Parathyroid adenoma (tissue), 2 donors: ENCODE measurements around the gene TECTA.
"Not testable (repeated sequence)": the region's sequence is repeated elsewhere in the genome, so short reads cannot be mapped to it uniquely, and the experiment has no call there.

Experiments
- H2AFZ ChIP-seq: fragments of 300-600 bp; sonication (generic); one replicate; pipeline ENCODE4 v1.7.0; 2017; ENCODE audit warnings: antibody characterized with exemption, mild to moderate bottlenecking
- H3K27ac ChIP-seq: fragments of 300-600 bp; sonication (generic); one replicate; pipeline ENCODE4 v1.7.0; 2017
- H3K27me3 ChIP-seq: fragments of 300-600 bp; sonication (generic); one replicate; pipeline ENCODE4 v1.7.0; 2017; ENCODE audit warnings: low read length; ENCODE audit not compliant: control insufficient read depth, insufficient read depth
- H3K36me3 ChIP-seq: fragments of 300-600 bp; sonication (generic); one replicate; pipeline ENCODE4 v1.7.0; 2017; ENCODE audit warnings: low read length; ENCODE audit not compliant: control insufficient read depth, insufficient read depth
- H3K4me1 ChIP-seq: fragments of 300-600 bp; sonication (generic); one replicate; pipeline ENCODE4 v1.7.0; 2017; ENCODE audit warnings: control low read depth
- H3K4me2 ChIP-seq: fragments of 300-600 bp; sonication (generic); one replicate; pipeline ENCODE4 v1.7.0; 2017; ENCODE audit warnings: low read length
- H3K4me3 ChIP-seq: fragments of 300-600 bp; sonication (generic); one replicate; pipeline ENCODE4 v1.7.0; 2017; ENCODE audit warnings: low read depth, low read length
- H3K79me2 ChIP-seq: fragments of 300-600 bp; sonication (generic); one replicate; pipeline ENCODE4 v1.7.0; 2017; ENCODE audit warnings: control low read depth
- H3K9ac ChIP-seq: fragments of 300-600 bp; sonication (generic); one replicate; pipeline ENCODE4 v1.7.0; 2017; ENCODE audit warnings: mild to moderate bottlenecking
- H3K9me3 ChIP-seq: fragments of 300-600 bp; sonication (generic); one replicate; pipeline ENCODE4 v1.7.0; 2017; ENCODE audit warnings: low read length; ENCODE audit not compliant: control insufficient read depth
- TF ChIP-seq, protein P1 (sequence below): fragments of 300-600 bp; sonication (generic); IDR thresholded peaks from one replicate; pipeline ENCODE4 v1.7.0; 2017; ENCODE audit warnings: antibody characterized with exemption, mild to moderate bottlenecking
- donor health status: primary hyperparathyroidism.

The TECTA gene

DNA sequence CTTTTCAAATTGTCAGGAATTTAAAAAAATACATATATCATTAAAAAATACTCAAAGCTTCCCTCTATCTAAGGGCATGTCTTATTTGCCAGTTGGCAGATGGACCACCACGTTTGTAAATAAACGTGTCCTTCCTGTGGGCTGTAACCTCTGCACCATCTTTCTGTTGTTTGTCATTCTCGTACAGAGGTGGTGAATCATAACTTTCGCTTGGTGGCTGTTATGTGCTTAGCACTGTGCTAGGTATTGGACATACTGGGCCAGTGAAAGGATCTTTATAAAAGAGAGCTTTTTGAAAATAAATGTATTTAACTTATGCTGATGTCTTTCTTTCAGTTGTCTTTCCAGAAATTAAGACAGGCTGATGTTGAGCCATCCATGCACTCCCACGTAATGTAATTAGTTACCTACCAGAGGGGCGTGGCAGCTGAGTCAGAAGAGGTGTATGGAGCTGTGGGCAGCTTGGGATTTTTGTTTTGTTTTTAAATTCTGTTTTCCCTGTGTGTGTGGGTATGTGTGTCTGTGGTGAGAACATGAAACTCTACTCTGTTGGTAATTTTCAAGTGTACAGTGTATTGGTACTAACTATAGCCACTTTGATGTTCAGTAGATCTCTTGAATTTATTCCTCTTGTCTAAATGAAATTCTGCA lies 62.7 kb downstream of the TECTA start:
- Histone ChIP-seq H3K36me3 (no peaks in the 10 kb centered on the region), H3K4me2 (no peak overlapping the region), H3K9me3 (no peaks in the 10 kb centered on the region), H3K79me2 (no peaks in the 10 kb centered on the region), H3K27me3 (no peaks in the 10 kb centered on the region), H3K4me1 (no peaks in the 10 kb centered on the region), H3K4me3 (no peak overlapping the region), H3K27ac (no peak overlapping the region), H3K9ac (no peak overlapping the region), H2AFZ (no peak overlapping the region)
- TF ChIP-seq, protein P1, sequence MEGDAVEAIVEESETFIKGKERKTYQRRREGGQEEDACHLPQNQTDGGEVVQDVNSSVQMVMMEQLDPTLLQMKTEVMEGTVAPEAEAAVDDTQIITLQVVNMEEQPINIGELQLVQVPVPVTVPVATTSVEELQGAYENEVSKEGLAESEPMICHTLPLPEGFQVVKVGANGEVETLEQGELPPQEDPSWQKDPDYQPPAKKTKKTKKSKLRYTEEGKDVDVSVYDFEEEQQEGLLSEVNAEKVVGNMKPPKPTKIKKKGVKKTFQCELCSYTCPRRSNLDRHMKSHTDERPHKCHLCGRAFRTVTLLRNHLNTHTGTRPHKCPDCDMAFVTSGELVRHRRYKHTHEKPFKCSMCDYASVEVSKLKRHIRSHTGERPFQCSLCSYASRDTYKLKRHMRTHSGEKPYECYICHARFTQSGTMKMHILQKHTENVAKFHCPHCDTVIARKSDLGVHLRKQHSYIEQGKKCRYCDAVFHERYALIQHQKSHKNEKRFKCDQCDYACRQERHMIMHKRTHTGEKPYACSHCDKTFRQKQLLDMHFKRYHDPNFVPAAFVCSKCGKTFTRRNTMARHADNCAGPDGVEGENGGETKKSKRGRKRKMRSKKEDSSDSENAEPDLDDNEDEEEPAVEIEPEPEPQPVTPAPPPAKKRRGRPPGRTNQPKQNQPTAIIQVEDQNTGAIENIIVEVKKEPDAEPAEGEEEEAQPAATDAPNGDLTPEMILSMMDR: no peak

DNA sequence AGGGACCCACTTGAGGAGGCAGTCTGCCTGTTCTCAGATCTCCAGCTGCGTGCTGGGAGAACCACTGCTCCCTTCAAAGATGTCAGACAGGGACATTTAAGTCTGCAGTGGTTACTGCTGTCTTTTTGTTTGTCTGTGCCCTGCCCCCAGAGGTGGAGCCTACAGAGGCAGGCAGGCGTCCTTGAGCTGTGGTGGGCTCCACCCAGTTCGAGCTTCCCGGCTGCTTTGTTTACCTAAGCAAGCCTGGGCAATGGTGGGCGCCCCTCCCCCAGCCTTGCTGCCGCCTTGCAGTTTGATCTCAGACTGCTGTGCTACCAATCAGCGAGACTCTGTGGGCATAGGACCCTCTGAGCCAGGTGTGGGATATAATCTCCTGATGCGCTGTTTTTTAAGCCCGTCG lies 76.6 kb downstream of the TECTA start:
- H2AFZ ChIP-seq, H3K9ac ChIP-seq, H3K4me2 ChIP-seq, H3K27ac ChIP-seq, H3K36me3 ChIP-seq, H3K27me3 ChIP-seq, H3K4me3 ChIP-seq, H3K9me3 ChIP-seq, H3K79me2 ChIP-seq, H3K4me1 ChIP-seq: not testable (repeated sequence)

DNA sequence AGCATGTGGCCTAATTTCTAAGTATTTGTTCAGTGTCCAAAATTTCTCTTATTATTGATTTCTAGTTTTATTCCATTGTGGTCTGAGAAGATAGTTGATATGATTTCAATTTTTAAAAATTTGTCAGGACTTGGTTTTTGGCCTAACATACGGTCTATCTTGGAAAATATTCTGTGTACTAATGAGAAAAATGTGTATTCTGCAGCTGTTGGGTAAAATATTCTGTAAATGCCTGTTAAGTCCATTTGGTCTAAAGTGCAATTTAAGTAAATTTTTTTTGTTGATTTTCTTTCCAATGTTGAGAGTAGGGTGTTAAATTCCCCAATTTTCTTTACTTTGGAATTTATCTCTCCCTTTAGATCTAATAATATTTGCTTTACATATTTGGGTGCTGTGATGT lies 78.3 kb downstream of the TECTA start:
- Histone ChIP-seq H3K4me3 (no peak overlapping the region), H3K4me1 (no peaks in the 10 kb centered on the region), H3K36me3 (no peaks in the 10 kb centered on the region), H3K79me2 (no peaks in the 10 kb centered on the region), H2AFZ (no peak overlapping the region), H3K9me3 (no peaks in the 10 kb centered on the region), H3K27me3 (no peaks in the 10 kb centered on the region), H3K27ac (no peak overlapping the region), H3K4me2 (no peak overlapping the region), H3K9ac (no peak overlapping the region)
- TF ChIP-seq, protein P1: no peak

DNA sequence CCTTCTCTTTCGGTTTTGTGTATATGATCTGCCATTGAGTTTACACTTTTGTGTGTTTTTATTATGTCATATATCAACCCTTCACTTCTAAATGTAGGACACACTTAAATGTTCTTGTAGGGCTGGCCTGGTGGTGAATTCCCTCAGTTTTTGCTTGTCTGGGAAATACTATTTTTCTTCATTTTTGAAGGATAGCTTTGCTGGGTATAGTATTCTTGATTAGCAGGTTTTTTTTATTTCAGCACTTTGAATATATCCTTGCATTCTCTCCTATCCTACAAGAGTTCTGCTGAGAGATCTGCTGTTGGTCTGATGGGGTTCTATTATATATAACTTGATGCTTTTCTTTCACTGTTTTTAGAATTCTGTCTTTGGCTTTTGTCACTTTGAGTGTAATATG lies 79.1 kb downstream of the TECTA start:
- TF ChIP-seq, protein P1: no peak
- Histone ChIP-seq H3K27ac (no peak overlapping the region), H3K36me3 (no peaks in the 10 kb centered on the region)

DNA sequence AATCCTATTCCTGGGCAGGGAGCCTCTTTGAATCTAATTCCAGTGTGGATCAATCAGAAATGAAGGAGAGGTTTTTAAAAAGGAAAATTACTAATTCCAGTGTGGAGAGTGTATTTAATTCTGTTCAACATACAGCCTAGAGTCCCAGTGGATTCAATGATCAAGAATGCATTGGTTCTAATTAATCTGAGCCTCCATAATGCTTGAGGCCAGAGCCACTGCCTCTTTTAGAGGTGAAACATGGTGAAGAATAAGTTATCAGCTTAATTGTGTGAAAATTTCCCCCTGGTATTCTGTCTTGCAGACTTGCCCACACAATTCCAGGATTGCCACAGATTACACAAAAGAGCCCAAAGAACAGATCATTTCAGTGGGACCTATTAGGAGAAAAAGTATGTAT lies 87.7 kb downstream of the TECTA start:
- Histone ChIP-seq H3K4me1 (no peaks in the 10 kb centered on the region), H3K27ac (no peak overlapping the region), H3K9me3 (no peaks in the 10 kb centered on the region), H3K9ac (no peak overlapping the region), H3K4me2 (no peak overlapping the region), H3K36me3 (no peaks in the 10 kb centered on the region), H2AFZ (no peak overlapping the region), H3K27me3 (no peaks in the 10 kb centered on the region), H3K4me3 (no peak overlapping the region), H3K79me2 (no peaks in the 10 kb centered on the region)
- TF ChIP-seq, protein P1: no peak

More for the DNA sequence above, 79.1 kb downstream of the TECTA start:
- no peaks in the 10 kb centered on the region for H3K9me3 ChIP-seq
- no peak overlapping the region for H2AFZ ChIP-seq
- no peaks in the 10 kb centered on the region for H3K79me2 ChIP-seq
- H3K4me3 ChIP-seq: no peak overlapping the region
- no peak overlapping the region for H3K9ac ChIP-seq
- no peaks in the 10 kb centered on the region for H3K4me1 ChIP-seq
- no peaks in the 10 kb centered on the region for H3K27me3 ChIP-seq
- H3K4me2 ChIP-seq: no peak overlapping the region
